Esophagus squamous epithelium (tissue), 5 donors: ENCODE measurements around the gene GPC3. TPM values are rescaled to one million over a fixed set of nuclear protein-coding genes. Genes with fewer than 3 reads are reported as not detected.

Source experiments
- DNase-seq: peaks from one replicate; lab custom pipeline; 2025; lab: John Stamatoyannopoulos, UW
- H3K27ac ChIP-seq, 4 donors: fragments of 200-600 bp; sonication (generic); one replicate each; pipeline ENCODE4 v1.5.1; 2016 to 2019; ENCODE audit warnings: mild to moderate bottlenecking in 1 of 4
- H3K27me3 ChIP-seq, 4 donors: fragments of 200-600 bp; sonication (generic); 1 replicate in 3 of 4; 2 replicates in 1 of 4; pipeline versions ENCODE4 v1.5.1 to v1.6.0; 2017 to 2021; ENCODE audit warnings: antibody characterized with exemption in 1 of 4
- H3K36me3 ChIP-seq, 3 donors: fragments of 200-600 bp; sonication (generic); one replicate each; pipeline ENCODE4 v1.5.1; 2016 to 2019
- H3K4me1 ChIP-seq, 3 donors: fragments of 200-600 bp; sonication (generic); one replicate each; pipeline ENCODE4 v1.5.1; 2017 to 2019
- H3K4me3 ChIP-seq, 4 donors: fragments of 200-600 bp; sonication (generic); 1 replicate in 3 of 4; 2 replicates in 1 of 4; pipeline ENCODE4 v1.5.1; 2016 to 2019; ENCODE audit warnings: mild to moderate bottlenecking in 2 of 4, moderate library complexity in 1 of 4
- H3K9me3 ChIP-seq, 3 donors: fragments of 200-600 bp; sonication (generic); one replicate each; pipeline ENCODE4 v1.5.1; 2016 to 2019
- CTCF ChIP-seq, 6 experiments: fragments of 450-650 bp in 4 of 6; fragments of 200-600 bp in 2 of 6; sonication (generic) in 2 of 6; IDR thresholded peaks; one replicate each; pipeline ENCODE4 v1.5.1; 2016 to 2019; ENCODE audit warnings: antibody characterized with exemption in 6 of 6, mild to moderate bottlenecking in 4 of 6, moderate library complexity in 4 of 6
- POLR2A ChIP-seq, 4 donors: fragments of 450-650 bp; IDR thresholded peaks; one replicate each; pipeline ENCODE4 v1.6.1; 2017; ENCODE audit warnings: antibody characterized with exemption in 4 of 4, mild to moderate bottlenecking in 4 of 4, moderate library complexity in 3 of 4
- WGBS, 2 donors: methylation state at CpG; one replicate each; pipeline ENCODE4 v1.1.5; 2018; 5-methylcytosine and 5-hydroxymethylcytosine counted together
- intact Hi-C: fragments of 100-400 bp; cut with DNase I; formaldehyde crosslinking; loops from one replicate; pipeline ENCODE4 v1.15.0; 2022
- total RNA-seq, 4 donors: library from RNA; depleted of rRNA; stranded (reverse); fragments of >200 nt; gene quantifications; one replicate each; pipeline ENCODE4 v1.1.0, GENCODE V29; 2016
- donor health status: DM: yes; HTN: yes; CAD: no.

Gene GPC3
- total RNA-seq, 4 donors from 2014 or later: 0.44 to 2.8 (median 1.7) TPM; not detected in 1

GRCh38 chrX:133544115-133544514 is 441.3 kb downstream of the GPC3 start:
- no peak for TF ChIP-seq CTCF (IDR thresholded peaks at IDR 0.05)
- TF ChIP-seq POLR2A (IDR thresholded peaks at IDR 0.05): no peak
- no peak overlapping the region for H3K4me3 ChIP-seq
- H3K9me3 ChIP-seq: no peaks in the 10 kb centered on the region
- H3K27me3 ChIP-seq: no peaks in the 10 kb centered on the region
- no peak for DNase-seq
- 28 to 52% methylated on average over 2 to 3 of the region's 3 CpGs for WGBS, 2 donors
- H3K4me1 ChIP-seq: no peaks in the 10 kb centered on the region
- intact Hi-C loops: no loop called here
- H3K27ac ChIP-seq: no peak overlapping the region
- H3K36me3 ChIP-seq: no peaks in the 10 kb centered on the region

GRCh38 chrX:133543654-133544053 is 441.7 kb downstream of the GPC3 start:
- Histone ChIP-seq H3K4me1 (no peaks in the 10 kb centered on the region), H3K4me3 (no peak overlapping the region), H3K36me3 (no peaks in the 10 kb centered on the region), H3K27me3 (no peaks in the 10 kb centered on the region), H3K9me3 (no peaks in the 10 kb centered on the region), H3K27ac (no peak overlapping the region)
- intact Hi-C loops: no loop called here
- TF ChIP-seq CTCF (IDR thresholded peaks at IDR 0.05) (no peak), POLR2A (IDR thresholded peaks at IDR 0.05) (no peak)
- no peak for DNase-seq
- 67% methylated on average over 1 to 2 of the region's 2 CpGs for WGBS, 2 donors

GRCh38 chrX:133542476-133542875 is 442.9 kb downstream of the GPC3 start:
- H3K27me3 ChIP-seq: no peaks in the 10 kb centered on the region
- no peak overlapping the region for H3K27ac ChIP-seq
- no peaks in the 10 kb centered on the region for H3K9me3 ChIP-seq
- no peak overlapping the region for H3K4me3 ChIP-seq
- WGBS, 2 donors: 67 to 77% methylated on average over 1 to 2 of the region's 3 CpGs
- intact Hi-C loops: no loop called here
- no peak for TF ChIP-seq POLR2A (IDR thresholded peaks at IDR 0.05)
- TF ChIP-seq CTCF (IDR thresholded peaks at IDR 0.05): no peak
- H3K36me3 ChIP-seq: no peaks in the 10 kb centered on the region
- no peak for DNase-seq
- no peaks in the 10 kb centered on the region for H3K4me1 ChIP-seq

- Histone ChIP-seq H3K9me3 (no peaks in the 10 kb centered on the region), H3K27ac (no peak overlapping the region), H3K4me3 (no peak overlapping the region), H3K4me1 (no peaks in the 10 kb centered on the region), H3K27me3 (no peaks in the 10 kb centered on the region), H3K36me3 (no peaks in the 10 kb centered on the region)
- intact Hi-C loops: no loop called here
- TF ChIP-seq POLR2A (IDR thresholded peaks at IDR 0.05): no peak
- no peak for TF ChIP-seq CTCF (IDR thresholded peaks at IDR 0.05)
- no peak for DNase-seq
These were observed 444.4 kb downstream of the GPC3 start for GRCh38 chrX:133541021-133541420.

- Histone ChIP-seq H3K27ac (no peak overlapping the region), H3K36me3 (no peaks in the 10 kb centered on the region), H3K9me3 (no peaks in the 10 kb centered on the region), H3K27me3 (no peaks in the 10 kb centered on the region), H3K4me1 (no peaks in the 10 kb centered on the region), H3K4me3 (no peak overlapping the region)
- no peak for TF ChIP-seq CTCF (IDR thresholded peaks at IDR 0.05)
- TF ChIP-seq POLR2A (IDR thresholded peaks at IDR 0.05): no peak
- intact Hi-C loops: no loop called here
- 73 to 87% methylated on average over 4 of the region's 4 CpGs for WGBS, 2 donors
- DNase-seq: no peak
These were observed 447.2 kb downstream of the GPC3 start for GRCh38 chrX:133538148-133538547.
